Stimulated activated CD4-positive, alpha-beta T cell treated with anti-CD3 and anti-CD28 coated beads, Interleukin-15, amount 100 ng/mL, for 48 hours (primary cell): ENCODE measurements around the gene FSCN2.

ENCODE experiments used
- DNase-seq, 2 donors: peaks; one replicate each; pipeline ENCODE4 v3.0.0-alpha.2; 2020; ENCODE audit warnings: low read depth in 2 of 2

The FSCN2 gene, protein sequence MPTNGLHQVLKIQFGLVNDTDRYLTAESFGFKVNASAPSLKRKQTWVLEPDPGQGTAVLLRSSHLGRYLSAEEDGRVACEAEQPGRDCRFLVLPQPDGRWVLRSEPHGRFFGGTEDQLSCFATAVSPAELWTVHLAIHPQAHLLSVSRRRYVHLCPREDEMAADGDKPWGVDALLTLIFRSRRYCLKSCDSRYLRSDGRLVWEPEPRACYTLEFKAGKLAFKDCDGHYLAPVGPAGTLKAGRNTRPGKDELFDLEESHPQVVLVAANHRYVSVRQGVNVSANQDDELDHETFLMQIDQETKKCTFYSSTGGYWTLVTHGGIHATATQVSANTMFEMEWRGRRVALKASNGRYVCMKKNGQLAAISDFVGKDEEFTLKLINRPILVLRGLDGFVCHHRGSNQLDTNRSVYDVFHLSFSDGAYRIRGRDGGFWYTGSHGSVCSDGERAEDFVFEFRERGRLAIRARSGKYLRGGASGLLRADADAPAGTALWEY

DNA sequence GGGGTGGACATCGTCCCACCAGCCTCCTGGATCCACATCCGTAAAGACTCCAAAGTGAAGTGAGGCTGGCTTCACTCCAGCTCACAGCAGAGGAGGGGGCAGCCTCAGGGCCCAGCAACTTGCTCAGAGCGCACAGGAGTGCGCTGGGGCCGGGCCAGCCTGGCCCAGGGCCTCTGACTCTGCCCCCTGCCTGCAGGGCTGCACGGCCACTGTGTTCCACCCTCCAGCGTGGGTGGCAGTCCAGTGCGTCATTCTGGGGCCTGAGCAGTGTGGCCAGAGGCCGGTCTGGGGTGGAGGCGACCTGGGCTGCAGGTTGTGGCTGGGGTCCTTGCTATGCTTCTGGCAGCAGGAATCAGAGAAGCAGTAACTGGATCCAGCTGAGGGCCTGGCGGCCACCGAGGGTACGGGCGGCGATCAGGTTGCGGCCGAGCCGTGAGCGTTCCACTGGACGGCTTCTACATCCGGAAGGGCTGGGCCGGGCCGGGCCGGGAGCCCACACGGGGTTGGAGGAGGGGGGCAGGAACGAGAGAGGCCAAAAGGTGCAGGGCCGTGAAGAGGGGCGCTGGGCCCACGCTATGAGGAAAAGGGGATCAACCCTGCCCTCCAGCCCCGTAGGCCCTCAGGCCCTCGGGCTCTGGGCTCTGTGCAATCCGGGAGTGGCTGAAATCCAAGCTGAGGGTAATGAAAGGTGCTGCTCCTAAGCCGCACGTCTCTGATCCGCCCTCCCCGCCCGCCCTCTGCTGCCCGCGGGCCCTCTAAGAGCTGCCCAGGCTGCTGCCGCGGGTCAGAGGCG lies at the start of gene FSCN2:
TSS of gene FSCN2 (plus strand) at position 787 of the 793 bp plus-strand sequence. CDS start 155 bp downstream, outside the sequence.
- no peak for DNase-seq

DNA sequence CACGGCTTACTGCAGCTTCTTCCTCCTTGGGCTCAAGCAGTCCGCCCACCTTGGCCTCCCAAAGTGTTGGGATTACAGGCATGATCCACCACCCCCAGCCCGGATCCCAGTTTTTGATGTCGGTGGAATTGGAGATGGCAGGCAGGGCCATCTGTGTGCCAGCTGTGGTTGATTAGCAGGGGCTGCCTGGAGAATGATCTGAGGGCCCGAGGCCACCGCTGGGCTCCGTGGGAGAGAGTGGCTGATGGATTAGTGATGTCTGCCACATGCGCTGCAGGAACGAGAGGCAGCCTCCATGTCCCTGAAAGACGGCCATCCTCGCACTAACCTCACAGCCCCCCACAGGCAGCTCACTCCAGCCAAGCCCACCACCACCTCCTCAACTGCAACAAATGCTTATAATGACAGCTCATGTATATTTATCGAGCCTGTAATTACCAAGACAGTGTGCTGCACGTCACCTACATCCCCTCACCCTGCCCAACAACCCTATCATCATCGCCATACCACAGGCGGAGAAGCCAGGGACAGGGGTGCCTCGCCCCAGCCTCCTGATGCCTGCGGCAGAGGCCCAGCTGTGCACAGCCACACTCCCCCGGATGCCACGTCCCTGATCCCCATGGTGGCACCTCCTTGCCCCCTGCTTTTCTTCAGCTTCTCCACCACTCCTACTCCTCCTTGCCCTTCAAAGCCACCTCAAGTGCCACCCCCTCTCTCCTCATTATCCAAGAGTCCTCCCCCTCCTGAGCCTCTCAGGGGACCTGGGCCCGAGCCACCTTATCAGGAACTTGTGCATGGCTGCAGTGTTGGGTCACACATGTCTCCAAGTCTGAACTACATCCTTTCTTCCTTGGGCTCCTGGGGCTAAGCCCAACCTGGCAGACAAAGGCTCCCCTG lies 48.8 kb upstream of the FSCN2 start:
- DNase-seq = no peak

DNA sequence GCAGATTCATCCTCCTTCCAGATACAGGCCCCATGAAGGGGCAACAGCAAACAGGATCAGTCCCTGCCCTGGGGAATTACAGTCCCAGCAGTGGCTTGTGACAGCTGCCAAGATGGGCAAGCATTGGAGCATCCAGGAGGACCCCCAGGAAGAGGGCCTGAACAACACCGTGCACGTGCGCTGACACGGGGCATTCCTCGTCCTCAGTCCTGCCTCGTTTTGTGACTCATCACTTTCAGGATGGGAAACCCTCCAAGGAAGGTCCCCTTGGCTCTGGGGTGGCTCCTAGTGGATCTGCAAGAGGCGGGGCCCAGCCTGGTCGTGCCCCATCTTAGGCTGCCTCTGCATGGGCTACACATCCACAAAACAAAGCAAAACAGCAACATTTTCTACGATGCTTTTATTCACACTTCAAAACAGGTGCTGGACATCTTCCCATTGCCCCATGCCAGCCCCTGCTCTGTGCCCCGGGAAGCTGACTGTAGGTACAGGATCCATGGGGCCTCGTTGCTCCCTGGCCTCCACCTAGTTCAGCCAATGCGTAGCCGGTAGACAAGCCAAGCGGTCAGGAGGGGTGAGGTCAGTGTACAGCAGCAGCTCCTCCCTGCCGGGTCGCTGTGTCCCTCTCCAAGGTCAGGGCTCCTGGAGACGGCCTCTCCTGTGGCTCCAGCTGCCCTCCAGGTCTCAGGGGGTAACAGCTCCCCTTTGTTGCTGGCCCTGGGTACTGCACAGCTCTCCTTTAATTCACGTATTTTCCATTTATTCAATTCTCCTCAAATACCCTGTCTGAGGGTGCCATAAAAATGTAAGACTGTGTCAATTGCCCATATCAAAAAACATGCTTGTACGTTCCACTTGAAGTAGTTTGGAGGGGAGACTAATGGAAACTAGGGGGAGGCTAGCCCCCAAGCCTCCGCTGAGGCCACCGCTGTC lies 47.8 kb upstream of the FSCN2 start:
- DNase-seq = no peak

DNA sequence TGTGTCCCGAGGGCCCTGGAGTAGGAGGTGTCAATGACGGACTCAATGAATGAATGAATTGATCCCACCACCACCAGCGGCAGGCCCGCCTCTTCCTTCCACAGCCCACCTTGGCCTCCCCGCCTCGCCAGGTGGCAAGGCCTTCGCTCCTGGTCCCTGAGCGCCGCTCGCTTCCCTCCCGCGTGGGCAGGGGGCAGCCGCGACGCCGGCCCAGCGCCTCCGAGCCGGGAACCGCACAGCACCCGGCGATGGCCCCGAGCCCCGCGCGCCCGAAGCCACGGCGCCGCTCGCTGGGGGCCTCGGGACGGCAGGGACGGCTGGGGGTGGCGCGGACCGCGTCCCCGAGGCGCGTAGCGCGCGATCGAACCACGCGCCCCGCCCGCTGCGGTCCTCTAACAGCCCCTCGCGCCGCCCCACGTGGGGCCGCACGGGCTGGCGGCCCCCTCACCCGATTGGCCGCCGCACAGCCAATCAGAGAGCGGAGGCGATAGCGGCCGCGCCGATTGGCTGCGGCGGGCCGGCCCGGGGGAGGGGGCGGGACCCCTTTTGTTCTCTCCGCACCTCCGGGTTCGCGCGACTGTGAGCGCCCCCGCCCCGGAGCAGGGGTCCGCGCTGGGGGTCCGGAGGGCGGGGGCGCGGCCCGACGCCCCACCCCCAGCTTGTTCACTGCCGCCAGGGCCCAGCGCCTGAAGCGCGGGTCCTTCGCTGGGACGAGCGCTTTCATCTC lies 46.9 kb upstream of the FSCN2 start:
- DNase-seq = peak in 1 of 2 donors; percentile 46

DNA sequence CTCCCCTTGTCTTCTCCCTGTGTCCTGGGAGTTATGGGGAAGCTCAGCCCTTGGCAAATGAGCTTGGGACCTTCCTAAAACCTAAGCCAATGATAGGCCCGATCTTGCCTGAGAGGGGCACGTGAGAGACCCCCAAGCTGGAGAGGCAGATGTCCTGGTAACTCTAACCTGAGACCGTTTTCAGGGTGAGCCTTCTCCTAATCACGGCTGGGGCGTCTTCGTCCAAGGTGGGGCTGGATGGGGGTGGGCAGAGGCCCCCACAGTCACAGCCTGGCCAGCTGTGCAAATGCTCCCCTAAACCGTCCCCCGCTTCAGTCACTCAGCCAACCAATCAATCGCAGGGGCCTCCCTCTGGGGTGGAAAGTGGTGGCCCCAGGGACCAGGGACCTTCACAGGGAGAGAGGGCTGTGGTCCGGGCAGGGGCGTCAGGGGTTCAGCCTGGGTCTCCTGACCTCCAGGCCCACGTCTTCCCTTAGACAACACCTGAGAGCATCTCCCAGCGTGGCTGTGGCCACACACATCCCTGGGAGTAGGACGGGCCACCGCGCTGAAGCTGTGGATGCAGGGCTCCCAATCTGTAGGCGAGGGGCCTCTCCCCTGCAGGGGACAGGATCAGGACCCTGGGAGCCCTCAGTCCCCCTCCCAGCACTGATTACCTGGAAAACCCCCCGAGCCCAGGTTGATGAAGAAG lies 46.2 kb upstream of the FSCN2 start:
- DNase-seq = no peak

DNA sequence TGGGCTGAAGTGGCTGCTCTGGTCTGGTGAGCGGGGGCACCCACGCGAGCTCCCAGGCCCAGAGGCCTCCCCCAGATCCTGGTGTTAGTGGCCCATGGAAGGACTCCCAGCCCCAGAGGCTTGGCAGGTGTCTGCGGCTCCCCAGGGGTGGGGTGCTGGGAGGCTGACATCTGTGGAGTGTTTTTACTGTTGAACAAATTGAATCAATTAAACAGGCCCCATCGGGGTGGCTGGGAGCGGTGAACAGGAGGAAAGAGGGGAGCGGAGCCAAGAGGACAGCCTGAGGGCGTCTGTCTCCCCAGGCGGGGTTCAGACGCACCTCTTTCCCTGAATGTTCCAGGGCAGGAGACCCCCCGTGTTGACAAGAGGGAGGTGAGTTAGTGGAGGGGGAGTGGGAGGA lies 45.5 kb upstream of the FSCN2 start:
- no peak for DNase-seq

DNA sequence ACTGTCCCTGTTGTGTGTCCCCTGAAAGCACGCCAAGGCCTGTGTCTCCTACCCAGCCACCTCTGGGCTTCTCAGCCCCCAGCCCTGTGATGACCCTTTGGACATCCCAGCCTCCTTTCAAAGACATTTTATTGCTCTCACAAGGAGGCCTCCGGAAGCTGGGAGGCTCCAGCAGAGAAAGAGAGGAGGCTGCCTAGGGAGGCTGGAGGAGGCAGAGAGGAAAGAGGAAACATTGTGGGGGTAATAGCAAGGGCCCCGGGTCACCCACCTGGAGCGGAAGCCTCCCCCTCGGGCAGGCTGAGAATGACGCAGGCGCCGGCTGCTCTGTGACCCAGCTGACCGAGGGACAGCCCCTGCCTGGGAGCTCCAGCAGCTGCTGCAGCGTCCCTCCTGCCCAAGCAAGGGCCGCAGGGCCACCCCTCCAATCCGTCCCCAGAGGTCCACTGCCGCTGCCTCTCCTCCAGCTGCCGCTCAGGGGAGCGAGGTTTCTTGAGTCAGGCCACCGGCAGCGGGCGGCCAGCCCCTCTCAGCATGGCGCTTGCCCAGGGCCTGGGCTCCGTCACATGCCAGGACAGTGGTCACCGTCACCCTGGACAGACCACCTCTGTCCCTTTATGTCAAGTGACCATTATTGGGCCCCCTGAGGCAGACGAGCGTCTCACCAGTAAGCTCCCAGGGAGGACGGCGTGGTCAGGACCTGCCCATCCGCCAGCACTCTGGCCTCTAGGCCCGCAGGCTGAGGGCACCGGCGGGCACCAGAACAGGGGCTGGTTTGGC lies 44.9 kb upstream of the FSCN2 start:
- DNase-seq = no peak

DNA sequence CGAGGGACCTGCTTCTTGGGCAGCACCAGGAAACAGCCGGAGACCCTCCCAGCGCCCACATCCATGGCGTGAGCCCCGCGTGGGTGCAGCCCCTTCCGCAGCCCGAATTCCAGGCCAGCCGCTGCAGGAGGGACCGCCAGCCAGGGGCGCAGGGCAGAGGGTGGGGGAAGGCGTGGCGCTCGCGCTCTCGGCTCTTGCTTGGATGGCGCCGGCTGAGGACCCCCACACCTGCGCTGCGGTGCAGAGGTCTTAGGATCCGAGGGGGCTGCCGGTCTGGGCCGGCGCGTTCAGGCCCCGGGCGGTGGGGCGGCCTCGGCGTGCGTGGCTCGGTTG lies 44.3 kb upstream of the FSCN2 start:
- DNase-seq = no peak

DNA sequence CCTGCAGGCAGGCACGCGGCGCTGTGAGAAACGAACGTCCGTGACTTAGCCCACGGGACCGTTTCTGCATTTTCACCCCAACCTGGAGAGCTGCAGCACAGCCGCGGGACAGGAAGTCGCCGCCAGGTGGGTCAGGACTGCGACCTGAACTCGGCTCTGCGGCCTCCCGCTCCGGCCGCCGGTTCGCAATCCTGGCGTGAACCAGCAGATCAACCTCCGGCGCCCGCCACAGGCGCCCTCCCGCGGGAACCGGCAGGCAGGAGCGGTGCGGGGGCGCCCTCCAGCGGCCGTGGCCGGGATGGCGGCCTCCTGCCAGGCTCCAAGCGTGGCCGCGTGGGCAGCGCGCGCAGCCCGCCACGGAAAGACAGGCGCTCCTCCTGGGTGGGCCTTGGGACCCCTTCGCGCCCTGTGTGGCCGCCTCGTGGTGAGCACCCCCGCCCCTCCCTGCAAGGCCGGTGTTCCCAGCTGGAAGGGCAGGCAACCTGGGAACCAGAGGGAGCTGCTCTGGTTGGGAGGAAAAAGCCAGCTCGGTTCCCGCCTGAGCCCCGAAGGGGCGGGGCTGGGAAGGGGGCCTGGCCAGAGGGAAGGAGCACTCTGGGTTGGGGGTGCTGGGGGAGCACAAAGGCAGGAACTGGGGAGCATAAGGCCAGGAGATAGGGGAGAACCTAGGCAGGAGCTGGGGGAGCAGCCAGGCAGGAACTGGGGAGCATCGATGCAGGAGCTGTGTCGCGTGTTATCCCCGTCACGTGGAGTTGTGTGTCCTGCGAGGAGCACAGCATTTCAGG lies 43.8 kb upstream of the FSCN2 start:
- peak; percentile 82 to 87 for DNase-seq

DNA sequence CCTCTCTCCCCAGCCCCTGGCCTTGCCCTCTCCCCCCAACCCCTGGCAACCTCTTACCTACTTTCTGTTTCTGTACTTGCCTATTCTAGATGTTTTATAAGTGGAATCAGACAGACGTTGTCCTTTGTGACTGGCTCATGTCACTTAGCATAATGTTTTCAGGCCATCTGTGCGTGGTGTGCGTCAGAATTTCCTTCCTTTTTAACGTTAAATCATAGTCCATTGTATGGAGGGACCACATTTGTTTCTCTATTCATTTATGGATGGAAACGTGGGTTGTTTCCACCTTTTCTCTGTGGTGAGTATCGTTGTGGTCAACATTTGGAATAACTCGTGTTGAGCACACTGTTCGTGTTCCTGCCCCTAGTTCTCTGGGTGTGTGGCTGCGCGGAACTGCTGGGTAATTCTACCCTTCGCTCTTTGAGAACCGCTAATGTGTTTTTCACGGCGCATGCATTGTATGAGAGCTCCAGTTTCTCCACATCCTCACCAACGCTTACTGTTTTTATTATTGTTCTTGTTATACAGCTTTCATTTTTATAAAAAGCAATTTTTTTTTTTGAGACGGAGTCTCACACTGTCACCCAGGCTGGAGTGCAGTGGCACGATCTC lies 41.9 kb upstream of the FSCN2 start:
- DNase-seq = no peak

DNA sequence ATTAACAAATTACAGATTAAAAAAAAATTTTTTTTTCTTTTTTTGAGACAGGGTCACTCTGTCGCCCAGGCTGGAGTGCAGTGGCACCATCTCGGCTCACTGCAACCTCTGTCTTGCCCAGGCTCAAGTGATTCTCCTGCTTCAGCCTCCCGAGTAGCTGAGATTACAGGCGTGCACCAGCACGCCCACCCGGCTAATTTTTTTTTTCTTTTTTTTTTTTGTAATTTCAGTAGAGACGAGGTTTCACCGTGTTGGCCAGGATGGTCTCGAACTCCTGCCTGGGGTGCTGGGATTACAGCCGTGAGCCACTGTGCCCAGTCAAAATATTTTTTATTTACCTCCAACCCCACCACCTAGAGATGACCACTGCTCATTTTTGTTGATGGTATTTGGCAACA lies 41.1 kb upstream of the FSCN2 start:
- DNase-seq = no peak

DNA sequence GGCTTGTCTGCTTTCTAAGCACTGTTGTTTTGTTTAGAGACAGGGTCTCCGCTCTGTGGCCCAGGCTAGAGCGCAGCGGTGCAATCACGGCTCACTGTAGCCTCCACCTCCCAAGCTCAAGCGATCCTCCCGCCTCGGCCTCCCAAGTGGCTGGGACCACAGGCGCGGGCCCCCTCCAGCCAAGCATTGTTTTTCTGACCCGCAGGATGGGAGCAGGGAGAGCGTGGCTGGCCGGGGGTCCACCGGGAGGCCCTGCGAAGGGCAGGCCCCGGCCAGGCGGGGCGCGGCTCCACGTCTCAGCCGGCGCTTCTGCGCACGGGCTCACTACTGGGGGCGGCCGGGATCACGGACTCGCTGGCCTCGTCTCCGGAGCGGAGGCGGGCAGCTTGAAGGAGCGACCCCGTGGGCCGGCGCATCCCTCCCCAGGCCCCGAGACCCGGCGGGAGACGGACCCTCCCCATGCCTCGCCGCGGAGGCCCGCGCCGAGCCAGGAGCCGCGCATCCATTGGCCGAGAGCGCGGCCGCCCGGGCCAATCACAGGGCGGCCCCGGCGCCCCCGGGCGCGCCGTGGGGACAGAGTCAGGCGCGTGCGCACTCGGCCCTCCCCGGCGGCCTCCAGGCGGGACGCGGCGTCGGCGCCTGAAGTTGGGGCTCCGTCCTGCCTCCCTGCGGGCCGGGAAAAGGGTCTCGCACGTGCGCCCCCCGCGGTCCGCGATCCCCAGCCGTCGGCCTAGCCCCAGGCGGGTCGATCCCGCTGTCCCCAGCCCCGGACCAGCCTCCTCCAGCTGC lies 40.5 kb upstream of the FSCN2 start:
- DNase-seq = peak; percentile 62 to 78

DNA sequence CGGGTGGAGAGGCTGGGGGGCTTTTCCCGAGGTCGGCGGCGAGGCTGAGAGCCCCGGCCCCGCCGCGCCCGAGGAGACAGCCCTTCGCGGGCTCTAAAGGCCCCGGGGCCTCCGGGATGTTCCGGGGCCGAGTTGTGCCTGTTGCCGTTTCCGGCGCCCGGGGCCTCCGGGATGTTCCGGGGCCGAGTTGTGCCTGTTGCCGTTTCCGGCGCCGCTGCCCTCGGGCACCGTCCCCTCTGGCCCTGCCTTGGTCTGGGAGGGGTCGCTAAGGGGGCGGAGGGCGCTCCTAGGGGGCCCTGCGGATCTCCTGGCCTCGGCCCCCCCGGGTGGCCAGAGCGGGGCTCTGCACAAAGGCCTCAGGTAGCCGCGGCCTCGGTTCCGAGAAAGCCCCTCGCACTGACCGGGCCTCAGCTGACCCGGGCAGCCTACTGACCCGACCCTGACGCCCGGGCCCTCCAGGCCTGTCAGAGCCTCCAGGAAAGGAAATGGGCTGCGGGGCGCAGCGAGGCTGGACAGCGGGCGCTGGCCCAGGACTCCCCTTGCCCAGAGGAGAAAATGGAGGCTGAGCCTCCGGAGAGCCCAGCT lies 39.8 kb upstream of the FSCN2 start:
- no peak for DNase-seq

DNA sequence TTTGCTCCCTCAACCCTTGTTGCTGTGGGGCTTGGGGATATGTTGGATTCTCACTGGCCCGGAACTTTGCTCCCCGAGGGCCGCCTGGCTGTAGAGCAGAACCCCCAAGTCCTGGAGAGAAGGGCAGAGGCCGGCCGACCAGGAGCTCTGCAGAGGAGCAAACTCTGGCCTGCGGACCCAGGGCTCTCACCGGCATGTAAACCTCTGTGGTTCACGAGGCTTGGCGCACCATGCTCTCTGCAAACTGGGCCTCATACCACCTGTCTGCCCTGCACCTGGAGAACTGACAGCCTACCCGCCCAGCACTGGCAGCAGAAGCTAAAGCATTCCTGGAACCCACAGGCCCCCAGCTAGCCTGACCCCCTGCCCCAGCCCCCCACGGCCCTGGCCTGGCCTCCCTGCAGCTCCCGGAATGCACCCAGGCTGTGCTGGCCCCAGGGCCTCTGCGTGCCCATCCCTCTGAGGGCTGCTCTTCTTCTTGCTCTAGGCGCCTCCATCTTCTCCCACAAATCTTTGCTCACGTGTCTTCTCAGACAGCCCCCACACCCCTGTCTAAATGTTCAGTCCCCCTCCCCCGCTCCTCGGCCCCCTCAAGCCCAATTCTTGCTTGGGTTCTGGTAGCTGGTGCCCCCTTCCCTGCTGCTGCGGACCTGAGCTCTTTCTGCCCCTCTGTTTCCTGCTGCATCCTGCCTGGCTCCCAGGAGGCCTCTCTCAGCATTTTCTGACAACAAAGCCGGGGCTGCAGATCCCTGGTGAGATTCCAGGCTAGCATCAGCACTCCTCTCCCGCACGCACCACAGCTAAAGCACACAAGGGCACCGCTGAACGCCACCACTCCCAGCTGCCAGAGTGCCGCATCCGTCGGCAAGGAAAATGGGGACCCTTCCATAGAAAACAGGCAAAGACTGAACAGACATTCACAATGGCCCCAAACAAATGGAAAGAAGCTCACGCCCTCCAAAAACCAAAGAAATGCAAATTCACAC lies 38.9 kb upstream of the FSCN2 start:
- no peak for DNase-seq
